ENCODE measurements around the gene ATG2A.

Gene ATG2A

DNA sequence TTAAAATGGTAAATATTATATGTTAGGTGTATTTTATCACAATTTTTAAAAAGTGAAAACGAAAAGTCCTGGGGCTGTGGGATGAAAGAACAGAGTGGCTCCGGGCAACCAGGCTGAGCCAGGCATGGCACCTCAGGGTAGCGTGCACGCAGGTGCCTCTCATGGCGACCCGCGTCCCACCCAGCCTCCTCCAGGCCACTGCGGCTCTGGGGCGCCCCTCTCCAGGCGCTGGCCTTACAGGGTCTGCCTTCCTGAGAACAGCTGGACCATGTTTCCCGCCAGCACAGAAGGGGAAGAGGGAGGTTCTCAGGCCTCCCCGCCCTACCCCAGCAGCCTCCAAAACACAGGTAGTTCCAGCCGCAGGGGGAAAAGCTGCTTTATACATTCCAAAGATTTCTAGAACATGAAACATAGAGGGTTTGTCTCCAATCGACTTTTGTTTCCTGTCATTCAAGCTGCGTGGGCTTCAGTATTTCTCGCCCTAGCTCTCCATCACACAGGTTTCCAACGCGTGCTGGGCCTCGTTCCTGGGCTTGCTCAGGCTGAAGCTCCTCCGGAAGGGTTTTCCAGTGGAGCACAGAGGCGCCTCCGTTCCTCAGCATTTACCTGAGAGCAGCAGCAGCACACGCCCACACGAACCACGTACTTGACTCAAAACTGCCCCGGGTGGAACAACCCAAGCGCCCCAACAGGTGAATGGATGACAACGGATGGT, 49.1 kb downstream of the ATG2A start:
- 94% methylated on average over 28 of the region's 28 CpGs for WGBS
- Histone ChIP-seq H3K36me3 (ENCODE audit: insufficient read depth, low read length) (peaks cover 17% of the 10 kb centered on the region; the same call in 1 of the 2 replicates), H3K27ac (ENCODE audit: low read depth, low read length) (no peak overlapping the region), H3K27me3 (ENCODE audit: insufficient read depth, low read length) (no peaks in the 10 kb centered on the region), H3K9ac (ENCODE audit: low read depth, low read length) (no peak overlapping the region), H3K4me3 (ENCODE audit: low read length) (no peak overlapping the region), H3K4me1 (ENCODE audit: insufficient read depth, low read length) (peaks cover 31% of the 10 kb centered on the region; the same call in 1 of the 2 replicates), H3K9me3 (ENCODE audit: insufficient read depth, low read depth, low read length) (no peaks in the 10 kb centered on the region)

DNA sequence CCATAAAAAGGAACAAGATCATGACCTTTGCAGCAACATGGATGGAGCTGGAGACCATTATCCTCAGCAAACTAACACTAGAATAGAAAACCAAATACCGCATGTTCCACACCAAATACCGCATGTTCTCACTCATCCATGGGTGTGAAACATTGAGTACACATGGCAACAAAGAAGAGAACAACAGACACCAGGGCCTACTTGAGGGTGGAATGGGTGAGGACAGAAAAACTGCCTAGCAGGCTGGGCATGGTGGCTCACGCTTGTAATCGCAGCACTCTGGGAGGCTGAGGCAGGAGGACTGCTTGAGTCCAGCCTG, 50.9 kb downstream of the ATG2A start:
- H3K4me1 ChIP-seq (ENCODE audit: insufficient read depth, low read length) = peaks cover 24% of the 10 kb centered on the region; the same call in 1 of the 2 replicates
- H3K9ac ChIP-seq (ENCODE audit: low read depth, low read length) = no peak overlapping the region
- 100% methylated on average over 4 of the region's 4 CpGs for WGBS
- H3K4me3 ChIP-seq (ENCODE audit: low read length) = no peak overlapping the region
- H3K27ac ChIP-seq (ENCODE audit: low read depth, low read length) = no peak overlapping the region
- H3K36me3 ChIP-seq (ENCODE audit: insufficient read depth, low read length) = peaks cover 5% of the 10 kb centered on the region; the same call in 1 of the 2 replicates
- H3K27me3 ChIP-seq (ENCODE audit: insufficient read depth, low read length) = no peaks in the 10 kb centered on the region
- no peaks in the 10 kb centered on the region for H3K9me3 ChIP-seq (ENCODE audit: insufficient read depth, low read depth, low read length)

DNA sequence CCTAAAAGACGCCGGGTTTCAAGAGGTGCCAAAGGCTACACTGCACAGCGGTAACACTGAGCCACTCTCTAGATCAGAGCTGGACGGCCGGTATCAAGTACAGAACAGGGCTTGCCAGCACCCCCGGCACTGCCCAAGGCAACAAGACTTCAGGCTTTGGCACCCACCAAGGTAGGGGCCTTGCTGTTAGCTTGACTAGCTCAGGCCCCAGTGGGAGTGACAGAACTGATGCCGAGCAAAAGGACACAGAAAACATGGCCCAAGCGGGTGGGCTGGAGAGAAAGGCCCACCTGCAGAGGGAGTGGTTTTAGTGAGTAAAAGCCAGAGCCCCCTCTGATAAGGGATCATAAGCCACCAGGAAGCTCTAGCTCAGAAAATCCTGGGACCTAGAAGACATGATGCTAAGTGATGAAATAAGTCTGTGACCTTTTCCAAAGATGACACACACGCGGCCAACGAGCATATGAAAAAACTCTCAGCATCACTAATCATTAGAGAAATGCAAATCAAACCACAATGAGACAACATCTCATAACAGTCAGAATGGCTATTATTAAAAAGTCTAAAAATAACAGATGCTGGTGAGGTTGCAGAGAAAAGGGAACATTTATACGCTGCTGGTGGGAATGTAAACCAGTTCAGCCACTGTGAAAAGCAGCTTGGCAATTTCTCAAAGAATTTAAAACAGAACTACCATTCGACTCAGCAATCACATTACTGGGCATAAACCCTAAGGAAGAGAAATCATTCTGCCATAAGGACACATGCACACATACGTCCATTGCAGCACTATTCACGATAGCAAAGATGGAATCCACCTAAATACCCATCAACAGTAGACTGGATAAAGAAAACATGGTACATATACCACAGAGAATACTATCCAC, 51.5 kb downstream of the ATG2A start:
- H3K9ac ChIP-seq (ENCODE audit: low read depth, low read length) = 0 out of 2 replicates have a peak overlapping the region, but pooled peaks have one; percentile 36
- H3K27ac ChIP-seq (ENCODE audit: low read depth, low read length) = peak overlapping the region; percentile 49

DNA sequence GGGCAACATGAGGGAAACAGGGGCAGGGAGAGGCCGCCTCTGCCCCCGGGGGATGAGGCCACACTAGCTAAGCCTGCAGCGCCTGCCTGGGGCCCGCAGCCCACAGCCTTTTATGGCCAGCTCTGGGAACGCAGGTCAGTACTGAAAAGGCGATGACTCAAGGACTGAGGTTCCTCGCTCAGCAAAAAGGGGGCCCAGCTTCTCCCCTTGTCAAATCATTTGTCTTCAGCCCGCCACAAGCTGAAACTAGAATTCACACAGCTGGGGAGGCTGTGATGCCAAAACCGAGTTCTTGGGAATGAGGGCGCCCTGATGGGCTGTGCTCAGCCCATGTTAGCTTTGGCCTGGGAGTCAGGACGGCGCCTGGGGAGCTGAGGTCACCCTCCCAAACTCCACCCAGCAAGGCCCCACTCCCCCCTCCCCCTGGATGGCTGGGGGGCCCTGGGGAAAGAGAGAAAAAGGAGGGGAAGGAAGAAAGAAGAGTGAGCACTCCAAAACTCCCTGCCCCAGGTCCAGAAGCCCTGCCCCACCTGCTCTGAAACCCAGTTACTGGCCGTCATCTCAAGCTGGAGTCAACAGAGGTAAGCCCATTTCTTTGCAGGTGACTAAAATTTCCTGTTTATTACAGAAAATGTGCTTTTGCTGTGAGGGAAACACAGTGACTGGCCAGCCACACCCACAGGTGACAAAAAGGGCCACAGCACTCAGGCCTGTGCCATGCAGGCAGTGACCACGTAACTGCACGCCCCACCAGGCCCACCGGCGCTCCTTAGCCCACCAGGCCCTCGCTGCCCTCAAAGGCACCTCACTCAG, 52.3 kb downstream of the ATG2A start:
- Histone ChIP-seq H3K4me1 (ENCODE audit: insufficient read depth, low read length) (peaks cover 24% of the 10 kb centered on the region; the same call in 1 of the 2 replicates), H3K9ac (ENCODE audit: low read depth, low read length) (peak overlapping the region; percentile 36; the same call in 1 of the 2 replicates), H3K4me3 (ENCODE audit: low read length) (no peak overlapping the region), H3K27me3 (ENCODE audit: insufficient read depth, low read length) (no peaks in the 10 kb centered on the region), H3K9me3 (ENCODE audit: insufficient read depth, low read depth, low read length) (no peaks in the 10 kb centered on the region), H3K36me3 (ENCODE audit: insufficient read depth, low read length) (peaks cover 7% of the 10 kb centered on the region; the same call in 1 of the 2 replicates), H3K27ac (ENCODE audit: low read depth, low read length) (peak overlapping the region; percentile 49)
- WGBS = 87% methylated on average over 18 of the region's 18 CpGs

More for the DNA sequence above, 51.5 kb downstream of the ATG2A start:
- H3K36me3 ChIP-seq (ENCODE audit: insufficient read depth, low read length) = peaks cover 3% of the 10 kb centered on the region; the same call in 1 of the 2 replicates
- no peaks in the 10 kb centered on the region for H3K9me3 ChIP-seq (ENCODE audit: insufficient read depth, low read depth, low read length)
- WGBS = 93% methylated on average over 15 of the region's 15 CpGs
- no peak overlapping the region for H3K4me3 ChIP-seq (ENCODE audit: low read length)
- H3K4me1 ChIP-seq (ENCODE audit: insufficient read depth, low read length) = peaks cover 24% of the 10 kb centered on the region; the same call in 1 of the 2 replicates
- no peaks in the 10 kb centered on the region for H3K27me3 ChIP-seq (ENCODE audit: insufficient read depth, low read length)

DNA sequence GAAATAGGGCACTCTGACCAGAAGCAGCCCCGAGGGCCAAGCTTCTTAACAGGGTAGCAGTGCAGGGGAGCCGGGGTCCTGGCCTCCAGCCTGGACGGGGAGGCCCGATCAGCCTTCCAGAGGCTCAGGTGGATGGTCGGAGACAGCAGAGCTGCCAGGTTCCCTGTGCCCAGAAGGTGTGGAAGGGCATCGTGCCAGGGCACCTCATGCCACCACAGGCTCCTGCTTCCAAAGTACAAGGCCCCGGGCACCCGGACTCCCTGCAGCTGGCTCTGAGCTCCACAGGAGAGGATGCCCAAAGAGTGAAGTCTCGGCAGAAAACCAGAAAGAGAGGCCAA, 52.9 kb downstream of the ATG2A start:
- H3K4me3 ChIP-seq (ENCODE audit: low read length) = no peak overlapping the region
- 89% methylated on average over 9 of the region's 9 CpGs for WGBS
- no peaks in the 10 kb centered on the region for H3K9me3 ChIP-seq (ENCODE audit: insufficient read depth, low read depth, low read length)
- peaks cover 20% of the 10 kb centered on the region; the same call in 1 of the 2 replicates for H3K4me1 ChIP-seq (ENCODE audit: insufficient read depth, low read length)
- H3K36me3 ChIP-seq (ENCODE audit: insufficient read depth, low read length) = peaks cover 3% of the 10 kb centered on the region; the same call in 1 of the 2 replicates
- H3K27ac ChIP-seq (ENCODE audit: low read depth, low read length) = peak overlapping the region; percentile 49
- H3K27me3 ChIP-seq (ENCODE audit: insufficient read depth, low read length) = no peaks in the 10 kb centered on the region
- no peak overlapping the region; the same call in 1 of the 2 replicates for H3K9ac ChIP-seq (ENCODE audit: low read depth, low read length)

DNA sequence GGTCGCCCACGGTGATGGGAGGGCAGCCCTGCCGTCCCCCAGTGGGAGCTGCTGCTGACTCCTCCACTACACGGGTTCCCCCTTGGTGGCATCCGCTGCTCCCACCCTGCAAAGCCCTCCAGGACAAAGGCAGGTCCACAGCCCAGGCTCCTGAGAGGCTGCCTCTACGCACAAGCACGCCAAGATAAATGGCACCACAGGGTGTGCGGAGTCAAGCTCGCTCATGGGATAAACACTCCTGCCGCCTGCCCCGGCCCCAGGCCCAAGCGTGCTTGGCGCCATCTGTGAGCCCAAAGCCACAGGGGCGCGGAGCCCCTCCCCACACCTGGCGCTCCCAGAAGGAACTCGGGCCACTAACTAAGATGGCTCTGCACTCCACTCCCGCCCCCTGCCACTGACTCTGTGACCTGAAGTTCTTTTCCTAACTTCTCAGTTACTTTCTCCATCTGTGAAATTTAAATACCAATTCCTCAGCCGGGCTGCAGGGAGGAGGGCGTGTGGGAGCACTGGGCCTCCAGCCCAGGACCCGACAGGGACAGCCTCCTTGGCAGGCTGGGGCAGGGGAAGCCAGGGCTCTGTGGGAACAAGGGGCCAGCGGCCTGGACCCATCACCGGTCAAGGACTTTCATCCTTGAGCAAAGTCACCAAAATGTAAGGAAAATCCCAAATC, 53.5 kb downstream of the ATG2A start:
- Histone ChIP-seq H3K4me1 (ENCODE audit: insufficient read depth, low read length) (peaks cover 20% of the 10 kb centered on the region; the same call in 1 of the 2 replicates), H3K36me3 (ENCODE audit: insufficient read depth, low read length) (peaks cover 5% of the 10 kb centered on the region; the same call in 1 of the 2 replicates), H3K27ac (ENCODE audit: low read depth, low read length) (peak overlapping the region; percentile 49), H3K9ac (ENCODE audit: low read depth, low read length) (peak overlapping the region; percentile 21; the same call in 1 of the 2 replicates), H3K27me3 (ENCODE audit: insufficient read depth, low read length) (no peaks in the 10 kb centered on the region), H3K4me3 (ENCODE audit: low read length) (no peak overlapping the region), H3K9me3 (ENCODE audit: insufficient read depth, low read depth, low read length) (no peaks in the 10 kb centered on the region)
- 76% methylated on average over 23 of the region's 23 CpGs for WGBS

DNA sequence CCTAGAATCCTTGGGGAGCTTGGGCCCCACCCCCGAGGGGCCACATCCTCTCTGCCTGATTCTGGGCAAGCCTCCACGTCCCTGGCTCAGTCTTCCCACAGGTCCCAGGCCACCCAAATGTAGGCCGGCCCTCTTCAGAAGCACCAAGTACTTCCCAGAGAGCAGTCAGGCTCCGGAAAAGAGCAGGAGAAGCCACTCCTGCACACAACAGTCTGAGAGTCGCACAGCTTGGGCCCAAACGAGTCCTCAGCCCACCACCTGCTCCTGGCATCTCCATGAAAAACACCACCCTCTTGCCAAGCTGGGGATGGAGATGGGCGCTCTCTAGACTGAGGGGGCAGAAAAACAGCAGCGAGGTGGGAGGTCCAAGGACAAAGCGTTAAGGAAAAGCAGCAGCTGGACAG, 54.0 kb downstream of the ATG2A start:
- Histone ChIP-seq H3K4me3 (ENCODE audit: low read length) (no peak overlapping the region), H3K27me3 (ENCODE audit: insufficient read depth, low read length) (no peaks in the 10 kb centered on the region), H3K4me1 (ENCODE audit: insufficient read depth, low read length) (peaks cover 20% of the 10 kb centered on the region; the same call in 1 of the 2 replicates), H3K9me3 (ENCODE audit: insufficient read depth, low read depth, low read length) (no peaks in the 10 kb centered on the region), H3K9ac (ENCODE audit: low read depth, low read length) (peak overlapping the region; percentile 21; the same call in 1 of the 2 replicates), H3K36me3 (ENCODE audit: insufficient read depth, low read length) (peaks cover 5% of the 10 kb centered on the region; the same call in 1 of the 2 replicates), H3K27ac (ENCODE audit: low read depth, low read length) (peak overlapping the region; percentile 49)
- 81% methylated on average over 9 of the region's 9 CpGs for WGBS

DNA sequence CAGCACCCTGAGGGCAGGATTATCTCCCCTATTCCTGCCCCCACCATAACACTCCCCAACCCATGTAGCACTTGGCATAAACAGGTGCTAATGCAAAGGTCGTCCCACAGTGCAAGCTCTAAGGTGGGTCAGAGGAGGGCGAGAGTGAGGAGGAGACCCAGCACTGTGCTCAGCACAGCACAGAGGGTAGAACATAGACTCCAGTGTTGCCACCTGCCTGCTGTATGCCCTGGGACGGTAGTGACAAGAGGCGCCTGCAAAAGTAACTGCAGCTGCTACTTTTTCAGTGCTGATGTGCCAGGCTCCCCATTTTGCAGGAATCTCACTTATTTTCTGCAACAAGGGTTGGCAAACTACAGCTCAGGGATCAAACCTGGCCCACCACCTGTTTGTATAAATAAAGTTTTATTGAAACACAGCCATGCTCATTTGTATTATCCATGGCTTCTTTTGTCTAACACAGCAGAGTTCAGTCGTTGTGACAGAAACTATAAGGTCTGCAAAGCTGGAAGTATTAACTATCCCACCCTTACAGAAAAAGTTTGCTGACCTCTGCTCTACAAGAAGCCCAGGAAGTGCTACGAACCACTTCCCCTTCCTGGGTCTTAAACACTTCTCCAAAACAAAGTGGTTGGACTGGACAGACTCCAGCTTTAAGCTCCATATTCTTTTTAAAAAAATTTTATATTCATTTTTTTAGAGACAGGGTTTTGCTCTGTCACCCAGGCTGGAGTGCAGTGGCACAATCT, 55.6 kb downstream of the ATG2A start:
- Histone ChIP-seq H3K9me3 (ENCODE audit: insufficient read depth, low read depth, low read length) (no peaks in the 10 kb centered on the region), H3K27me3 (ENCODE audit: insufficient read depth, low read length) (no peaks in the 10 kb centered on the region), H3K27ac (ENCODE audit: low read depth, low read length) (no peak overlapping the region), H3K4me3 (ENCODE audit: low read length) (no peak overlapping the region), H3K36me3 (ENCODE audit: insufficient read depth, low read length) (peaks cover 5% of the 10 kb centered on the region; the same call in 1 of the 2 replicates), H3K9ac (ENCODE audit: low read depth, low read length) (no peak overlapping the region), H3K4me1 (ENCODE audit: insufficient read depth, low read length) (peaks cover 20% of the 10 kb centered on the region; the same call in 1 of the 2 replicates)
- WGBS = 84% methylated on average over 6 of the region's 6 CpGs

DNA sequence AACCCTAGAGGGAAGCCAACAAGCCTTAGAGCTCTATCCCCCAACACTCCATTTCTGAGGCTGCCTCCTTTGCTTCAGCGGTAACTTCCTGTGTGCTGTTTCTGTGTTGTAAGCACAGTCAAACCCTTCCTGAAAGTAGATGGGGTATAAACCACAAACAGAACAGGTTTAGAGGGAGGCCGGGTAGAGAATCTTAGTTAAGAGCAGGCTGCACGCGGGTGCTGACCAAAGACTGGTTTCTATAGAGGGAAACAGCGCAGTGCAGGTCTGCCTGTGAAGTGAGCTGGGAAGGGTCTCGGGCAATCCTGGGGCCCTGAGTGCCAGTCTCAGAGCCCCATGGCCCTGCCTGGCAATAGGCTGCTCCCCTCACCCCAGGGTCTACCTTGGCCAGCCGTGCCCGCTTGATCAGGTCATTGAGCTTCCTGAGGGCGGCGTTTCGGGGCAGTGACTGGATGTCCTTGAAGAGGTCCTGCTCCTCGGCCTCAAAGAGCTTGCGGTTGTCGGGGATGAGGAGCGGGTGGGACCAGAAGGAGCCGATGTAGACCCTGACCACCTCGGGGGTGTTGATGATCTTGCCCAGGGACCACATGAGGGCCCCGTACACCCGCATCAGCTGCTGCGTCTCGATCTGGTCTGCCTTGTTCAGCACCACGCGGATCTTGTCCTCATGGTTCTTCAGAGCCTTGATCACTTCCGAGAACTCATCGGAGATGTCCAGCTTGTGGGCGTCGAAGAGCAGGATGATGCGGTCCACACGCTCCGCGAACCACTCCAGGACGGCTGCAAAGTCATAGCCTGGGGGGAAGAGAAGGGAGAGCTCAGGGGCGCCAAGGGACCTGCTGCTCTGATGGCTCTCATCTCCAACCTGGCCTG, 57.2 kb downstream of the ATG2A start:
- no peak overlapping the region for H3K27ac ChIP-seq (ENCODE audit: low read depth, low read length)
- no peaks in the 10 kb centered on the region for H3K27me3 ChIP-seq (ENCODE audit: insufficient read depth, low read length)
- WGBS = 95% methylated on average over 33 of the region's 33 CpGs
- no peaks in the 10 kb centered on the region for H3K9me3 ChIP-seq (ENCODE audit: insufficient read depth, low read depth, low read length)
- peaks cover 13% of the 10 kb centered on the region; the same call in 1 of the 2 replicates for H3K4me1 ChIP-seq (ENCODE audit: insufficient read depth, low read length)
- no peak overlapping the region; the same call in 1 of the 2 replicates for H3K9ac ChIP-seq (ENCODE audit: low read depth, low read length)
- peaks cover 5% of the 10 kb centered on the region; the same call in 1 of the 2 replicates for H3K36me3 ChIP-seq (ENCODE audit: insufficient read depth, low read length)
- no peak overlapping the region for H3K4me3 ChIP-seq (ENCODE audit: low read length)
